K562 (cell line): ENCODE measurements around the gene TGOLN2.

Experiments
- EZH2 ChIP-seq: IDR thresholded peaks from 2 replicates; pipeline ENCODE4 v1.6.1; 2012; ENCODE audit warnings: low read depth, mild to moderate bottlenecking, inconsistent platforms, low read length, borderline replicate concordance
- KLF16 ChIP-seq: IDR thresholded peaks from 2 replicates; pipeline ENCODE4 v1.6.1; 2016; ENCODE audit warnings: antibody characterized with exemption
- TCF7 ChIP-seq: sonication (generic); IDR thresholded peaks from 2 replicates; pipeline ENCODE4 v1.6.1; 2016; ENCODE audit warnings: antibody characterized with exemption, borderline replicate concordance
- ZNF121 ChIP-seq: sonication (generic); formaldehyde crosslinking; conservative IDR thresholded peaks from 2 replicates; pipeline ENCODE4 v1.8.0; 2022; ENCODE audit warnings: missing genetic modification reagents
- TF ChIP-seq, protein P1 (sequence below): sonication (generic); formaldehyde crosslinking; IDR thresholded peaks from 2 replicates; pipeline ENCODE4 v1.8.1; 2023; ENCODE audit warnings: mild to moderate bottlenecking, missing genetic modification reagents
- TF ChIP-seq, protein P2 (sequence below), 2 experiments: fragments of 200-800 bp in 1 of 2; sonication (Bioruptor generic) in 1 of 2; sonication (generic) in 1 of 2; formaldehyde crosslinking in 1 of 2; IDR thresholded peaks in 1 of 2; conservative IDR thresholded peaks in 1 of 2; 2 replicates each; pipeline versions ENCODE4 v1.5.0 to v1.6.1; 2016 to 2020; ENCODE audit warnings: missing compliant biosample characterization in 1 of 2, missing genetic modification characterization in 1 of 2, missing genetic modification reagents in 1 of 2
- TF ChIP-seq, protein P3 (sequence below), 3 experiments: IDR thresholded peaks in 2 of 3; conservative IDR thresholded peaks in 1 of 3; 2 replicates each; pipeline ENCODE4 v1.5.1; 2011 to 2012; ENCODE audit warnings: low read length in 3 of 3, mild to moderate bottlenecking in 3 of 3, control low read depth in 2 of 3, improper control_type of control experiment in 1 of 3, inconsistent platforms in 1 of 3, low read depth in 1 of 3, mixed read lengths in 1 of 3, moderate library complexity in 1 of 3; ENCODE audit not compliant: insufficient read depth in 2 of 3

DNA sequence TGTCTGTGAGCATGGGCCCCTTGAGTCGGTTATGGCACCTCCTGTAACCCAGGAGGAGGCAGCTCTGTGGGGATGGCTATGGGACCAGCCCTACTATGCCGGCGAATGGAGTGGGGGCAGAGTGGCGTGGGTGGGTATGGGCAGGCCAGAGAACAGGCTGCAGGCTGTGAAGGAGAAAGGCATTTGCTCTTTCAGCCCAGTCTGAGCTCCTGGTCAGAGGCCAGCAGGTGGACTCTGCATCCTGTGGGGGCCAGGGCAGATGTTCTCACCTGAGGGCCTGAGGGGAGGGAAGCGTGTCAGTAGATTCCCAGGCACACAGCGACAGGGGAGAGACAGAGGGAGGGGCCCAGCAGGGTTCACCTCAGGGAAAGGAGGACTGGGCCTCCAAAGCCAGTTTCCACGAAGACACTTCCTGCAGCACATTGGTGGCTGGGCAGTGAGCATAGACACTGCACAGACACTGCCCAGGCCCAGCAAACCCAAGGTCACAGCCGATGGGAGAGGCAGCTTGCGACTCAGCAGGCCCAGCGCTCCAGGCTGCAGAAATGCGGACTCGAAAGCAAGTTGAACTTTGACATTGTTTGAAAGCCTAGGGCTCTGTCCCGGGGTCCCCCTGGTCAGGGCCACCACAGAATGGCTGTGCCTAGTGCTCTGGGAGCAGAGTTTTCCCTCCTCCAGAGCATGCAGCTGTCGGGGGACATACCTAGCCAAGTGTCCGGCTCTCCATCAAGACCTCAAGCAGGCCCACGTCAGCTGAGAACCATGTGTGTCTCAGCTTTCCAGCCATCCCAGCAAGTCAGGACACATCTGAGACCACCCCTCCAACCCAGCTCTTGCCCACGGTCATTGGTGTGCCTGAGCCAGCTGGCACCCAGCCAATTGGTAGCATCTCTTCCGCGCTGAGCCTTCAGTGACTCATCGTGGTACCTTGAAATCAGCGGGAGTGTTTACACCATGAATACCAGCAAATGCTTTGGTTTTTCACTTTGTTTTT, 53.8 kb downstream of the TGOLN2 start:
- TF ChIP-seq TCF7 (no peak), KLF16 (no peak), ZNF121 (CRISPR knock-in tag) (no peak), EZH2 (no peak)
- TF ChIP-seq, protein P1, sequence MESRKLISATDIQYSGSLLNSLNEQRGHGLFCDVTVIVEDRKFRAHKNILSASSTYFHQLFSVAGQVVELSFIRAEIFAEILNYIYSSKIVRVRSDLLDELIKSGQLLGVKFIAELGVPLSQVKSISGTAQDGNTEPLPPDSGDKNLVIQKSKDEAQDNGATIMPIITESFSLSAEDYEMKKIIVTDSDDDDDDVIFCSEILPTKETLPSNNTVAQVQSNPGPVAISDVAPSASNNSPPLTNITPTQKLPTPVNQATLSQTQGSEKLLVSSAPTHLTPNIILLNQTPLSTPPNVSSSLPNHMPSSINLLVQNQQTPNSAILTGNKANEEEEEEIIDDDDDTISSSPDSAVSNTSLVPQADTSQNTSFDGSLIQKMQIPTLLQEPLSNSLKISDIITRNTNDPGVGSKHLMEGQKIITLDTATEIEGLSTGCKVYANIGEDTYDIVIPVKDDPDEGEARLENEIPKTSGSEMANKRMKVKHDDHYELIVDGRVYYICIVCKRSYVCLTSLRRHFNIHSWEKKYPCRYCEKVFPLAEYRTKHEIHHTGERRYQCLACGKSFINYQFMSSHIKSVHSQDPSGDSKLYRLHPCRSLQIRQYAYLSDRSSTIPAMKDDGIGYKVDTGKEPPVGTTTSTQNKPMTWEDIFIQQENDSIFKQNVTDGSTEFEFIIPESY (CRISPR knock-in tag), result no peak
- TF ChIP-seq, protein P2, sequence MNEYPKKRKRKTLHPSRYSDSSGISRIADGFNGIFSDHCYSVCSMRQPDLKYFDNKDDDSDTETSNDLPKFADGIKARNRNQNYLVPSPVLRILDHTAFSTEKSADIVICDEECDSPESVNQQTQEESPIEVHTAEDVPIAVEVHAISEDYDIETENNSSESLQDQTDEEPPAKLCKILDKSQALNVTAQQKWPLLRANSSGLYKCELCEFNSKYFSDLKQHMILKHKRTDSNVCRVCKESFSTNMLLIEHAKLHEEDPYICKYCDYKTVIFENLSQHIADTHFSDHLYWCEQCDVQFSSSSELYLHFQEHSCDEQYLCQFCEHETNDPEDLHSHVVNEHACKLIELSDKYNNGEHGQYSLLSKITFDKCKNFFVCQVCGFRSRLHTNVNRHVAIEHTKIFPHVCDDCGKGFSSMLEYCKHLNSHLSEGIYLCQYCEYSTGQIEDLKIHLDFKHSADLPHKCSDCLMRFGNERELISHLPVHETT (CRISPR knock-in tag; conservative IDR thresholded peaks at IDR 0.05 in 1 of 2, IDR thresholded peaks at IDR 0.05 in 1 of 2), result no peak
- TF ChIP-seq, protein P3, sequence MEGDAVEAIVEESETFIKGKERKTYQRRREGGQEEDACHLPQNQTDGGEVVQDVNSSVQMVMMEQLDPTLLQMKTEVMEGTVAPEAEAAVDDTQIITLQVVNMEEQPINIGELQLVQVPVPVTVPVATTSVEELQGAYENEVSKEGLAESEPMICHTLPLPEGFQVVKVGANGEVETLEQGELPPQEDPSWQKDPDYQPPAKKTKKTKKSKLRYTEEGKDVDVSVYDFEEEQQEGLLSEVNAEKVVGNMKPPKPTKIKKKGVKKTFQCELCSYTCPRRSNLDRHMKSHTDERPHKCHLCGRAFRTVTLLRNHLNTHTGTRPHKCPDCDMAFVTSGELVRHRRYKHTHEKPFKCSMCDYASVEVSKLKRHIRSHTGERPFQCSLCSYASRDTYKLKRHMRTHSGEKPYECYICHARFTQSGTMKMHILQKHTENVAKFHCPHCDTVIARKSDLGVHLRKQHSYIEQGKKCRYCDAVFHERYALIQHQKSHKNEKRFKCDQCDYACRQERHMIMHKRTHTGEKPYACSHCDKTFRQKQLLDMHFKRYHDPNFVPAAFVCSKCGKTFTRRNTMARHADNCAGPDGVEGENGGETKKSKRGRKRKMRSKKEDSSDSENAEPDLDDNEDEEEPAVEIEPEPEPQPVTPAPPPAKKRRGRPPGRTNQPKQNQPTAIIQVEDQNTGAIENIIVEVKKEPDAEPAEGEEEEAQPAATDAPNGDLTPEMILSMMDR (IDR thresholded peaks at IDR 0.05 in 2 of 3, conservative IDR thresholded peaks at IDR 0.05 in 1 of 3; ENCODE audit: insufficient read depth in 2 of 3, low read depth in 1 of 3, low read length in 3 of 3), result no peak
